Liver (tissue), 9 donors: ENCODE measurements around the gene OR8H2. TPM values are rescaled to one million over a fixed set of nuclear protein-coding genes. Genes with fewer than 3 reads are reported as not detected.
"Not testable (repeated sequence)": the region's sequence is repeated elsewhere in the genome, so short reads cannot be mapped to it uniquely, and the experiment has no call there.

Source experiments
- DNase-seq: peaks from one replicate; pipeline ENCODE4 v3.0.0-alpha.2; 2017; ENCODE audit warnings: low spot score
- H3K27ac ChIP-seq, 2 donors: one replicate each; pipeline ENCODE4 v1.7.0; 2013; ENCODE audit warnings: inconsistent platforms in 2 of 2, low read length in 2 of 2, control low read depth in 1 of 2, low read depth in 1 of 2, mild to moderate bottlenecking in 1 of 2
- H3K27me3 ChIP-seq, 4 donors: one replicate each; pipeline versions ENCODE4 v1.6.1 to v1.7.0; 2013; ENCODE audit warnings: low read length in 3 of 4, inconsistent platforms in 1 of 4, mild to moderate bottlenecking in 1 of 4, moderate library complexity in 1 of 4; ENCODE audit not compliant: control insufficient read depth in 4 of 4, insufficient read depth in 4 of 4
- H3K36me3 ChIP-seq, 4 donors: one replicate each; pipeline versions ENCODE4 v1.6.1 to v1.7.0; 2013; ENCODE audit warnings: low read length in 3 of 4, mild to moderate bottlenecking in 3 of 4, low read depth in 1 of 4, moderate library complexity in 1 of 4; ENCODE audit not compliant: control insufficient read depth in 4 of 4, insufficient read depth in 3 of 4
- H3K4me1 ChIP-seq, 4 donors: one replicate each; pipeline versions ENCODE4 v1.6.1 to v1.7.0; 2013; ENCODE audit warnings: low read length in 3 of 4, mild to moderate bottlenecking in 3 of 4, moderate library complexity in 1 of 4; ENCODE audit not compliant: control insufficient read depth in 4 of 4, insufficient read depth in 4 of 4
- H3K4me3 ChIP-seq, 3 donors: one replicate each; pipeline versions ENCODE4 v1.6.1 to v1.7.0; 2013; ENCODE audit warnings: low read length in 3 of 3, control low read depth in 1 of 3, low read depth in 1 of 3, mild to moderate bottlenecking in 1 of 3
- H3K9ac ChIP-seq, 2 donors: one replicate each; pipeline ENCODE4 v1.7.0; 2013; ENCODE audit warnings: low read length in 2 of 2, mild to moderate bottlenecking in 2 of 2, moderate library complexity in 2 of 2, control low read depth in 1 of 2, low read depth in 1 of 2
- H3K9me3 ChIP-seq, 4 donors: one replicate each; pipeline versions ENCODE4 v1.6.1 to v1.7.0; 2013; ENCODE audit warnings: low read length in 3 of 4; ENCODE audit not compliant: control insufficient read depth in 4 of 4
- FOXA1 ChIP-seq: IDR thresholded peaks from 2 replicates; pipeline ENCODE4 v1.6.1; 2016; ENCODE audit warnings: antibody characterized with exemption
- GABPA ChIP-seq, 2 donors: IDR thresholded peaks in 1 of 2; conservative IDR thresholded peaks in 1 of 2; 2 replicates each; pipeline ENCODE4 v1.6.1; 2016; ENCODE audit warnings: antibody characterized with exemption in 2 of 2, mild to moderate bottlenecking in 1 of 2, moderate library complexity in 1 of 2
- HNF4G ChIP-seq: IDR thresholded peaks from 2 replicates; pipeline ENCODE4 v1.6.1; 2016; ENCODE audit warnings: antibody characterized with exemption
- NR2F2 ChIP-seq: IDR thresholded peaks from 2 replicates; pipeline ENCODE4 v1.6.1; 2016; ENCODE audit warnings: antibody characterized with exemption
- RXRA ChIP-seq, 2 donors: IDR thresholded peaks; 2 replicates each; pipeline ENCODE4 v1.6.1; 2017 to 2018; ENCODE audit warnings: antibody characterized with exemption in 2 of 2, mild to moderate bottlenecking in 1 of 2
- WGBS: extraction: QIAGEN DNeasy Blood & Tissue Kit; methylation state at CpG from one replicate; pipeline ENCODE4 v1.1.7; 2013; 5-methylcytosine and 5-hydroxymethylcytosine counted together
- polyA plus RNA-seq, 2 donors: library from polyadenylated mRNA; stranded (reverse) in 1 of 2; unstranded in 1 of 2; fragments of 200-250 nt in 1 of 2; fragments of >200 nt in 1 of 2; fragmentation: Nextera tagmentation in 1 of 2; extraction: Ambion mirVana in 1 of 2; gene quantifications; one replicate each; pipeline versions ENCODE4 v1.2.1 to v1.2.3, GENCODE V29; 2013 to 2015
- total RNA-seq, 2 donors: library from RNA; depleted of rRNA; stranded (reverse); fragments of >200 nt; gene quantifications; one replicate each; pipeline ENCODE4 v1.2.3, GENCODE V29; 2014
- TF ChIP-seq, protein P1 (sequence below): IDR thresholded peaks from 2 replicates; pipeline ENCODE4 v1.6.1; 2016; ENCODE audit warnings: antibody characterized with exemption, mild to moderate bottlenecking
- donor health status: healthy.
- donor health status: healthy.
- donor health status: healthy.
- donor health status: healthy.
- donor health status: healthy.

The OR8H2 gene
- total RNA-seq (not detected), polyA plus RNA-seq (not detected)

DNA sequence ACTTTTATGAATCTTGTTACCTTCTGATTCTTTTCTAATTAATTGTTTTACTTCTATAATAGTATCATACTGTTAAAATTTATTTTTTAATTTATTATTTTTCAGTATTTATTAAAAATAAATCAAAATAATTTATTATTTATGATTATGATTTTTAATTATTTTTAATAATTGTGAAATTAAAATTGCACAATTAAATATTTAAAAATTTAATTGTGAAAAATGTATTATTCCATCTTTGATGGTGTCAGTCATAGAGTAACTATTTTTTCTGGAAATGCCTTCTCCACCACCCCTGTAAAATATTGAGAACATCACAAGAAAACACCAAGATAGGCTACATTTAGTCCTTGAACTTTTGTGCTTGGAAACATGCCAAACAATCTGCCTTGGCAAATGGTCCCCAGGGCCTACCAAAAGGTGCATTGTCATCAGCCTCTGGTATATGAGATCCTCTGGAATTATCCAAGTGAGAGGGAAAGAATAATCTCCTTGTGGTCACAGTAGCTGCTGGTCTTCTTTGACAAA lies at the start of gene OR8H2:
OR8H2 (plus strand) TSS at position 478 of the 528 bp plus-strand sequence. CDS start 1,356 bp downstream, outside the sequence.
- H3K27me3 ChIP-seq: no peaks in the 10 kb centered on the region
- H3K4me3 ChIP-seq: no peak within 1 kb of the TSS
- no peaks in the 10 kb centered on the region for H3K36me3 ChIP-seq
- H3K27ac ChIP-seq: no peak within 1 kb of the TSS
- H3K9ac ChIP-seq: no peak within 1 kb of the TSS
- no peak for TF ChIP-seq HNF4G
- TF ChIP-seq FOXA1: no peak
- no peak for TF ChIP-seq GABPA (IDR thresholded peaks at IDR 0.05 in 1 of 2, conservative IDR thresholded peaks at IDR 0.05 in 1 of 2)
- TF ChIP-seq NR2F2: no peak
- TF ChIP-seq RXRA (IDR thresholded peaks at IDR 0.05): no peak
- TF ChIP-seq, protein P1, sequence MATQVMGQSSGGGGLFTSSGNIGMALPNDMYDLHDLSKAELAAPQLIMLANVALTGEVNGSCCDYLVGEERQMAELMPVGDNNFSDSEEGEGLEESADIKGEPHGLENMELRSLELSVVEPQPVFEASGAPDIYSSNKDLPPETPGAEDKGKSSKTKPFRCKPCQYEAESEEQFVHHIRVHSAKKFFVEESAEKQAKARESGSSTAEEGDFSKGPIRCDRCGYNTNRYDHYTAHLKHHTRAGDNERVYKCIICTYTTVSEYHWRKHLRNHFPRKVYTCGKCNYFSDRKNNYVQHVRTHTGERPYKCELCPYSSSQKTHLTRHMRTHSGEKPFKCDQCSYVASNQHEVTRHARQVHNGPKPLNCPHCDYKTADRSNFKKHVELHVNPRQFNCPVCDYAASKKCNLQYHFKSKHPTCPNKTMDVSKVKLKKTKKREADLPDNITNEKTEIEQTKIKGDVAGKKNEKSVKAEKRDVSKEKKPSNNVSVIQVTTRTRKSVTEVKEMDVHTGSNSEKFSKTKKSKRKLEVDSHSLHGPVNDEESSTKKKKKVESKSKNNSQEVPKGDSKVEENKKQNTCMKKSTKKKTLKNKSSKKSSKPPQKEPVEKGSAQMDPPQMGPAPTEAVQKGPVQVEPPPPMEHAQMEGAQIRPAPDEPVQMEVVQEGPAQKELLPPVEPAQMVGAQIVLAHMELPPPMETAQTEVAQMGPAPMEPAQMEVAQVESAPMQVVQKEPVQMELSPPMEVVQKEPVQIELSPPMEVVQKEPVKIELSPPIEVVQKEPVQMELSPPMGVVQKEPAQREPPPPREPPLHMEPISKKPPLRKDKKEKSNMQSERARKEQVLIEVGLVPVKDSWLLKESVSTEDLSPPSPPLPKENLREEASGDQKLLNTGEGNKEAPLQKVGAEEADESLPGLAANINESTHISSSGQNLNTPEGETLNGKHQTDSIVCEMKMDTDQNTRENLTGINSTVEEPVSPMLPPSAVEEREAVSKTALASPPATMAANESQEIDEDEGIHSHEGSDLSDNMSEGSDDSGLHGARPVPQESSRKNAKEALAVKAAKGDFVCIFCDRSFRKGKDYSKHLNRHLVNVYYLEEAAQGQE: no peak
- no peaks in the 10 kb centered on the region for H3K9me3 ChIP-seq
- H3K4me1 ChIP-seq: no peaks in the 10 kb centered on the region
- no peak for DNase-seq

- not testable (repeated sequence) for H3K4me3 ChIP-seq, H3K9me3 ChIP-seq, H3K27me3 ChIP-seq, H3K9ac ChIP-seq, H3K4me1 ChIP-seq, H3K36me3 ChIP-seq, DNase-seq, H3K27ac ChIP-seq
- WGBS: 22% methylated on average over 4 of the region's 4 CpGs
Measured at GRCh38 chr11:56056366-56056765, 47.1 kb upstream of the OR8H2 start.

DNA sequence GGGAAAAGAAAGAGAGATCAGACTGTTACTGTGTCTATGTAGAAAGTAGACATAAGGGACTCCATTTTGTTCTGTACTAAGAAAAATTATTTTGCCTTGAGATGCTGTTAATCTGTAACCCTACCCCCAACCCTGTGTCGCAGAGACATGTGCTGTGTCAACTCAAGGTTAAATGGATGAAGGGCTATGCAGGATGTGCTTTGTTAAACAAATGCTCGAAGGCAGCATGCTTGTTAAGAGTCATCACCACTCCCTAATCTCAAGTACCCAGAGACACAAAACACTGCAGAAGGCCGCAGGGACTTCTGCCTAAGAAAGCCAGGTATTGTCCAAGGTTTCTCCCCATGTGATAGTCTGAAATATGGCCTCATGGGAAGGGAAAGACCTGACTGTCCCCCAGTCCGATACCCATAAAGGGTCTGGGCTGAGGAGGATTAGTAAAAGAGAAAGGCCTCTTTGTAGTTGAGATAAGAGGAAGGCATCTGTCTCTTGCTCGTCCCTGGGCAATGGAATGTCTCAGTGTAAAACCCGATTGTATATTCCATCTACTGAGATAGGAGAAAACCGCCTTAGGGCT lies 45.7 kb upstream of the OR8H2 start:
- 19% methylated on average over 7 of the region's 7 CpGs for WGBS
- H3K9ac ChIP-seq, H3K4me1 ChIP-seq, H3K27me3 ChIP-seq, H3K4me3 ChIP-seq, H3K27ac ChIP-seq, H3K36me3 ChIP-seq, DNase-seq, H3K9me3 ChIP-seq: not testable (repeated sequence)

- H3K27me3 ChIP-seq, H3K9me3 ChIP-seq, H3K4me1 ChIP-seq, H3K9ac ChIP-seq, H3K4me3 ChIP-seq, DNase-seq, H3K27ac ChIP-seq, H3K36me3 ChIP-seq: not testable (repeated sequence)
- WGBS: 69% methylated on average over 7 of the region's 7 CpGs
Measured at GRCh38 chr11:56058260-56058780, 45.2 kb upstream of the OR8H2 start.
